UCSD-AML1 (cell line): ENCODE measurements around the gene SLC25A47.
A peak's percentile ranks its signal among the peaks of the same experiment; 100 is the strongest.
"Not testable (repeated sequence)": the region's sequence is repeated elsewhere in the genome, so short reads cannot be mapped to it uniquely, and the experiment has no call there.

Experiments used
- DNase-seq: peaks from one replicate; lab custom pipeline; 2025; ENCODE audit not compliant: unreplicated experiment; lab: John Stamatoyannopoulos, UW

SLC25A47 gene, protein sequence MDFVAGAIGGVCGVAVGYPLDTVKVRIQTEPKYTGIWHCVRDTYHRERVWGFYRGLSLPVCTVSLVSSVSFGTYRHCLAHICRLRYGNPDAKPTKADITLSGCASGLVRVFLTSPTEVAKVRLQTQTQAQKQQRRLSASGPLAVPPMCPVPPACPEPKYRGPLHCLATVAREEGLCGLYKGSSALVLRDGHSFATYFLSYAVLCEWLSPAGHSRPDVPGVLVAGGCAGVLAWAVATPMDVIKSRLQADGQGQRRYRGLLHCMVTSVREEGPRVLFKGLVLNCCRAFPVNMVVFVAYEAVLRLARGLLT

DNA sequence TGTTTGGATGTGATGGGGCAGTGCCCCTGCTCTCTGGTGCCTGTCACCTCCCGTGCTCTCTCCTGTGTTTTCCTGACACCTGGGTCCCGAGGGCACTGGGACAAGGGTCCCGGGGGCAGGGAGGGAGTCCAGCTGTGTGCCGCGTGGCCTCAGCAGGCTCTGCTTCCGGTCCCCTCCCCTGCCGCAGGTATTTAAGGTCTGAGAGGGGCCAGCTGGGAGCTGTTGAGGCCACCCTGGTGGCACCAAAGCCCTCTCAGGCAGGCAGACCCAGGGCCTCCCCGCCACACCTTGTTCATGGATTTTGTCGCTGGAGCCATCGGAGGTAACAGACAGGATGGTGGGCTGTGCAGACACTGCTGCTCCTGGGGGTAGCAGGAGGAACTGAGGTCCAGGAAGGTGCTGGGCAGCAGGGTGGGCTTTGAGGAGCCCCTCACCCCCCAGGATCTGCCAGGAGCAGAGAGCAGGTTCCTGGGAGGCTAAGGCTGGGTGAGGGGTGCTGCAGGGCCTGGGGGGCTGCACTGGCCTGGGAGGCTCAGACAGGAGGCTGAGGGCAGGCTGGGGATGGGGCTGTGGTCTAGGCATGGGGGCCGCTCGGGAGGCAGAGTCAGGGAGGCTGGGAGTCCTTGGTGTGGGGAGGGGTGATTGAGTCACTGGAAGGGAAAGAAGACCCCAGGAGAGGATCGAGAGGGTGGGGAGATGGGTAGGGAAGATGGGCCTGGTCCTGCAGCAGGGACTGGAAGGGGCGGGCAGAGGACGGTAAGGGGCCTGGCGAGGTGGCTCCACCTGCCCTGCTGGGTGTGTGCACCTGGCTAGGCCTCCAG, at the start of gene SLC25A47:
TSS of gene SLC25A47 (plus strand) at position 219 of the 821 bp plus-strand sequence. CDS start at position 295, 76 bp downstream.
- DNase-seq = no peak

DNA sequence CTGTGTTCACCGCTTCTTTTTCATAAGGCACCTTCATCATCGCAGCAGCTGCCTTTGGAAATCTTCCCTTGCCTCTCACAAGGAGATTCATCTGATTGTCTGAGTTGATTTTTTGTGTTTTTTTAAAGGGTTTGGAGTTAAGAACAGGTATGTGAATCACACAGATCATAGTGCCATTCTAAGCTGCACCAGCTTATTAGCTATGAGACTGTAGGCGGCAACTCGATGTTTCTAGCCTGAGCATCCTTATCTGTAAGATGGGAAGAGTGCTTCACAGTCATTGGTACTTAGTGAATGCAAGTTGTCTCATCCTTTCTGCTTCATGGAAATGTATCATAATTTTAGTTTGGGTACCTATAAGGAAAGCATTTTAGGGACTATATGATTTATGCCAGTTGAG, 48.9 kb upstream of the SLC25A47 start:
- DNase-seq = no peak

DNA sequence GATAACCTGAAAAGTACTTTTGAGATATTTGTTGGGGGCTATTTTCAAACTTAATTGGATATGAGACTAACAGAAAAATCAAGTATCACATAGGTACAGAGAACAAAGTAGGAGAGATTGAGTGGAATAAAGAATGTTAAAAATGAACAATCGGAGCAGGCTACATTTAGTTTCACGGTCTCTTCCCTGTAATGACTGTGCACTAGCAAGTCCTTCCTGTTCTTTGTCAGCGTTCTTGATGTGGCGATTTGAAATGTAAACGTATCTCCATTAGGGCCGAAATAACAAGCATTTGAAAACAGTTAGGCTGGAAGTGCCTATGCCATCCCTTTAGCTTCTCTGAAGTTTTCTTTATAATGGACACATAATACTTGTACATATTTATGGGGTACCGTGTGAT, 47.9 kb upstream of the SLC25A47 start:
- no peak for DNase-seq

DNA sequence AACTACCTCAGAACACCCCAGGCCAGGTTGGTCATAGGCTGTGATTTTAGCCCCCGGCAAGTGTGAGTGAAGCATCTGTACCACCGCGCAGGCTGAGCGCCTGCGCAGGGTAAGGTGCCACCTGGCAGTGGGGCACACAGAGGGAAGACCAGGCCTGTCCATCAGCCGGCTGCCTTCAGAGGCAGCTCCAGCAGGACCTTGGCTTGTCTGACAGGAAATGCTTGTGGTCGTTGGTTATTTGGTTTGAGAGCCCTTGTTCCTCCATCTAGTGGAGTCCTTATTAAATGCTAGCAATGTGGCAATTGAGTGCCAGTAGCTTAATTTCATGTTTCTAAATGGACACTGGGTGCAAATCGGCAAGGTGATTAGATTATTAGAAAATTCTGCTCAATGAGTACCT, 44.4 kb upstream of the SLC25A47 start:
- DNase-seq = peak; percentile 51

DNA sequence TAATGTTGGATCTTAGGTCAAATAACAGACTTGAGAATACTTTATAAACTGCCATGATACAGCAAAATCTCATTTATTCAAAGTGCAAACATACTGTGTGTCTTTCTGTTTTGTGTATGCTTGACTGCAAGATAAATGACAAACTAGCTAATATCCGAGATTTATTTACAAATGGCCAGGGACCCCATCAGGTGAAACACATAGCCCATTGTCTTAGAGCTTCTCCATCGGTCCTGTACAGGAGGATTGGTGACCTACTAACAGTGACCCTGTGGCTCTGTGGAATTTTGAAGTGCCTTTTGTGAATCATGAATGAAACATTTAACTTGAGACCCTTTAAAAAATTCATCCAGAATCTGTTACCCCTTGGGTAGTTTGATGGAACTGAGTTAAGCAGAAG, 44.0 kb upstream of the SLC25A47 start:
- DNase-seq = no peak

DNA sequence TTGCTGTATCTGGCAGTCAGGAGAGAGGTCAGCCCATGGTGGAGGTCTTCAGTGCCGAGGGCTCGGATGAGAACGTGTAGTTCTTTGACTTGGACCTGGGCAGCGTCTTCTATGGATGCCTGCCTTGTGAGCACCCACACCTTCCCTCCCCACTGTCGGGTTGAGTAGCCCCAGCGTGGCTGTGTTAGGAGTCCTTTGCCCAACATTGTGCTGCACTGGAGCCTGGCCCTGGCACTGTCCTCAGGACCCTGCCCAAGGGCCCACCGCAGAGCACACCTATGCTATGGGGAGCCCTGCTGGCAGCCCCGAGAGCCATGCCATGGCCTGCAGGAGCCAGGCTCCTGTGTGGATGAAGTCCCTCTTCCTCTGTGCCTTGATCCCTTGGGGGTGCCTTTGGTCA, 43.6 kb upstream of the SLC25A47 start:
- no peak for DNase-seq

DNA sequence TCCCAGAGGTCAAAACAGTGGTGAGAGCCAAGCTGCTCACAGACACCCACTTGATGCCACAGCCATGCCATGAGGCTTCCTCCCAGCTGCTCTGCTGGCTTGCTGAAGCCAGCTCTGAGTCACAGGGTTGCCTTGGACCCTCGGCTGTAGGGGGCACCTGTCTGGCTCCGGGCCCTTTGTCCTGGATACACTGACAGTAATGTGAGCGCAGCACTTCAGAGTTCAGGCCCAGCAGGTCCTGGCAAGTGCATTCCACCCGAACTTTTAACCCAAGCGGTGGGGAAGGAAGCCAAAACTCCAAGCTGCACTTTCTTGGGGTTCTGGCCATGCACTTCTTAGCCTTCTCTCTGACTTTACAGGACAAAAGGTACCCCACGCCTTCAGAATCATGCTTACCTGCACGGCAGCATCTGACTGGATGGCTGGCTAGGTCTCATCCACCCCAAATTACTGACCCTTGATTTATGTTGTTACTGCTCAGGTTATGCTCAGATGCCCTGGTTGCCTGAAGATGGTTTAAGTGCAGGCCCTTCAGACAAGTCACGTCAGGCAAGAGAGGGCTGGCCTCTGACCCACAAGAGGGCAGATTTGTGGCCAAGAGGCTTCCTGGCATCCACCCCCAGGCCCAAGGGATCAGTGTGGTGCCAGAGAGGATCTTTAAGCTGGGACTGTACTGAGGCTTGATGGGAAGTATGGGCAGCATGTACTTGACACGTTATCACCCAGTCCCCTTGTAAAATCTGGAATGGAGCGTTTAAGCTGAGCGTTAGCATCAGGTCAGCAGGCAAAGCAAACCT, 41.7 kb upstream of the SLC25A47 start:
- no peak for DNase-seq

DNA sequence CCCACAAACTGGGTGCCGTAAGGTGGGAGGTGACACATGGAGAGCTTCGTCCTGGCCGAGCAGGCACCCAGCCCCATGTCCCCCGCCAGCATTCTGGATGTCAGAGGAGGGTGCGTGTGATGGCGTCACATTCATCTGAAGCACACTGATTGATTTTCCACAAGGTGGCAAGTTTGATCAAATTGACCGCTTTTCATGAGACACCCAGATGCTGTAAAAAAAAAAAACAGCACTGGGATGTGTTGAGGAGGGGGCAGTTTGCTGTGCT, 41.1 kb upstream of the SLC25A47 start:
- no peak for DNase-seq

DNA sequence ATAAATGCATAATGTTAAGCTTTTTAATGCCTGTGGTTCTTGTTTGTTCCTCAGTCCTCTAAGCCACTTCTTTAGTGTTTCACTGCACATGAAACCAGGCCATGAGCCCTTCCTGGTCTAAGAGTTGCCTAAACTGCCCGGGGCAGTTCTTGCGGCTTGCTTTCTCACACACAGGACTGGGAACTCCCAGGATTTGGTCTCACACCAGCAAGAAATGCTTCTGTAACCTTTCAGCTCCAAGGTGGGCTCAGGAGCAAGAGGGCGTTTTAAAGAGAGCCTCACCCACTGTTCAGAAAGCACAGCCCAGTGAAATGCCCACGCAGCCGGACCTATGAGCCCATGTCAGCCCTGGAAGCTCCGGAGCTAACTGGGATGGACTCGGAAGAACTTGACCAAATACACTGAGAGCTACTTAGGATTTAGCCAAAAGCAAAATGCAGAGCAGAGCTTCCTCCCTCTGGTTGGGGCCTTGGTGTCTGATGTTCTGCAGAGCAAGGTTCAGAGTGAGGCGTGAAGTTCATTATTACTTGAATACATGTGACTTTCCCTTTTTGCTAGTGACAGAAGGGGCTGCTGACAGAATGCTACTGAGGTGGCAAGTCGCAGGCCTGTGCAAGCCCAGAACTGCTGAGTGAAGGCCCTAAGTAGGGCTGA, 40.2 kb upstream of the SLC25A47 start:
- DNase-seq = no peak

DNA sequence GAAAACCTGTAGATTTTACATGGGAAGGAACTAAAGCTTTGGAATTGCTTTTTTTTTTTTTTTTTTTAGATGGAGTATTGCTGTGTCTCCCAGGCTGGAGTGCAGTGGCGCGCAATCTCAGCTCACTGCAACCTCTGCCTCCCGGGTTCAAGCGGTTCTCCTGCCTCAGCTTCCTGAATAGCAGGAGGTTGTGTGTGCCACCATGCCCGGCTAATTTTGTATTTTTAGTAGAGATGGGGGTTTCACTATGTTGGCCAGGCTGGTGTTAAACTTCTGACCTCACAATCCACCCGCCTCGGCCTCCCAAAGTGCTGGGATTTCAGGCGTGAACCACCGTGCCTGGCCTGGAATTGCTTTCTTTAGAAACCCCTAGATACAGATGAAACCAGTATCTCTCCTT, 39.7 kb upstream of the SLC25A47 start:
- not testable (repeated sequence) for DNase-seq

DNA sequence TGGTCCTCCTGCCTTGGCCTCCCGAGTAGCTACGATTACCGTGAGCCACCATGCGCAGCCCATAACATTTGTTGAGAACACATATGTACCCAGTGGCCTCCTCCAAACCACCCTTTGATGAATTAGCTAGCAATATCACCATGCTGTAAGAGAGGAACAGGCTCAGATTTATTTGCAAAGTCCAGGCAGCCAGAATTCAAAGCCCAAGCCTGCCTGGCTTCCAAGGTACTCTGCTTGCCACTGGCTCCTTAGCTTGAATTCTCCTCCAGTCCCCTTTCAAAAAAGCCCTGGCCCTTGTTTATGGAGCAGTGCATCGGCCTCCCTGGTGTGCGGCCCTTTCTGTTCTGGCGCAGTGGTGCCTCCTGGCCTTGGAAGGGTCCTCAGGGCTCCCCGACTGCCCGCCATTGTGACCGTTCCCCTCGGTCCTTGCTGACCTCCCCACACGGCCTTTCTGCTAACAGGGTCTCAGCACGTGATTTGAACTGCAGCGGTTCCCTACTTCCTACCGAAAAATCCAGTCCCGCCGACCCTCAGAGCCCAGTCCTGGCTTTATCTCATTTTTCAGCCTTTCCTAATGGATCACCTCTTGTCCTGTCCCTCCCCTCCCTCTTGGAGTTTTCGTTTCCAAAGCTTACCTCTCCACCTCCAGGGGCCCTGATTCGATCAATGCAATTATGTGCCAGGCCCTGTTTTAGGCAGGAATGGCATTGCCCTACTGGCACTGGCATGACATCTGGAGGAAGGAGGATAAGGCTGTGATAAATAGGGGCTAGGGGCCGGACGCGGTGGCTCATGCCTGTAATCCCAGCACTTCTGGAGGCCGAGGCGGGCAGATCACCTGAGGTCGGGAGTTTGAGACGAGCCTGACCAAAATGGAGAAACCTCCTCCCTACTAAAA, 38.9 kb upstream of the SLC25A47 start:
- no peak for DNase-seq

DNA sequence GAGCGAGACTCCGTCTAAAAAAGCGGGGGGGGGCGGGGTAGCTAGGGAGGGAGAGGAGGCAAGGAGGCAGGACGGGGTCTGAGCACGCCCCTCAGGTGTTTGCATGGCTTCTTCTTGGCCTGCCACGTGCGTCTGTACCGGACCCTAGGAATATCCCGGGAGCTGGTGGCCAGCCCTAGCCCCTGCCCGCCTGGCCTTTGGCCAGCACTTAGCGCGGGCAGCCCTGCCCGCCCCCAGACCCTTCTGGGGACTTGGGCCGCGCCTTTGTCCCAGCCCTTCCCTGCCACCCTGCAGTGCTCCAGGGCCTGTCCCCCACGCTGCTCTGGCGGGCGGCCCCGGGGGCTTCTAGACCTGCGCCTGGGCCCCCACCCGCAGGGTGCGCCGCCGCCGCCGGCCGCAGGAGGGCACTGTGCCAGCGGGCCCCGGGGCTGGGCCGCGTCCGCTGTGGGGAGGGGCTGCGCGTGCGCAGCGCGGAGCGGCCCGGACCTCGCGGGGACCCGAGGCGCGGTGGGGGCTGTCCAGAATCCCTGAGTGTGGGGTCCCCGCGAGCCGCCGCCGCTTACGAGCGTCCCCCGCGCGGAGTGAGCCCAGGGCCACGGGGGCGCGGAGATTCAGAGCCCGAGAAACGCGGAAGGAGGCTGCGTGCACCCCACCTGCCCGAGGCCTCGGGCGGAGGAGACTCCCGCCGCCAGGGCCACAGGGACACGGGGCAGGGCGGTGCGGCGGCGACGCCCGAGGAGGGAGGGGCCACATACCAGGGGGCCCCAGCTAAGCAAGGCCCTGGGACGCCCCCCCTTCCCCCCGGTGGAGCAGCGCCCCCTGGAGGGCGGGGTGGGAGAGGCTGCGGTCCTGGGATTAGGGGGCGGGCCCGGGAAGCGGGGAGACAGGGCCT, 37.9 kb upstream of the SLC25A47 start:
- DNase-seq = peak; percentile 82

DNA sequence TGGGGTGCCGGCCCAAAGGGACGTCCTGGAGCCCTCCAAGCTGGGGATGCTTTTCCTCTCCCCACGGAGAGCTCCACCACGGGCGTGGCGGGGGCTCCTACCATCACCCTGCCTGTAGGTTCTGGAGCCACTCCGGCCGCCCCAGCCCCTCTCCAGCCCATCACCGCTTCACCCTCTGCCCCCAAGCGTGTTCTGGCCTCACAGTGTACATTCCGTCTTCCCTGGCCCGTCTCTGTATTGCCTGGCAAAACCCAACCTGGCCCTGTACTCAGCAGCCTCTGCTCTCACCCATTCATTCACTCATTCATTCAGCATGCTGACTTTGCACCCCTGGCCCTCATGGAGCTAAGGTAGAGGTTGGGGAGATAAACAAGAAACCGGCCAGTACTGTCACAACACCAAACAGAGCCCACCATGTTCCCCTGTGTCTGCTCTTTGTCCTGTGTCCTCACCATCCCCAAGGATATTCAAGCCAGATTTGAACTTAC, 37.2 kb upstream of the SLC25A47 start:
- DNase-seq = no peak

DNA sequence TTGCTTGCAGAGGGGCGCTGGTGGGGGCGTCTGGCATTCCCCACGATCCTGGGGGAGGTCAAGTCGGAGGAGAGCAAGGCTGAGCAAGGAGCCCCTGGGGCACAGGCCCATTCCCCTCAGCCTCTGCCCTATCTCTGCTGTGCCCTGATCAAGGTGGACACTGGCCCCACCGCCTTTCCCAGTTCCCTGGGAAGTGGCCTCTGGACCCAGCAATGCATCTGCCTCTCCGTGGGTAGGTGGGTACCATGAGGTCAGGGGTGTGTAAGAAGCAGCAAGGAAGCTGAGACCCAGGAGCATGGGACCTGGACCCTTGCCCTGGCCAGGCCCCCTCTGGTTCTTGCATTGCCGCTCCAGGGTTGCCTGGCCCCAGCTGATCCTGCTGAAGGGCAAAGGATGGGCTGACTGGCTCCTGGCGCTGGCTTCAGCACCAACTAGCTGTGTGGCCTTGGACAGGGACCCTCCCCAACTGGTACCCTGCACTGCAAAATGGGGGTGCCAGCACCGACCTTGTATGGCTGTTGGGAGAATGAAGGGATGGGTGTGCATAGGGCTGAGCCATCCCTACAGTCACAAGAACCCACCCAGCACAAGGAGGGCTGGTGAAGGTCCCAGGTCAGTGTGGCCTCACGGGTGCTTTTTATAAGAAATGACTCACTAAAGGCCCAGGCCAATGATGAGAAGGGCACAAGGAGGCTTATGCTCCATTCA, 36.5 kb upstream of the SLC25A47 start:
- no peak for DNase-seq

DNA sequence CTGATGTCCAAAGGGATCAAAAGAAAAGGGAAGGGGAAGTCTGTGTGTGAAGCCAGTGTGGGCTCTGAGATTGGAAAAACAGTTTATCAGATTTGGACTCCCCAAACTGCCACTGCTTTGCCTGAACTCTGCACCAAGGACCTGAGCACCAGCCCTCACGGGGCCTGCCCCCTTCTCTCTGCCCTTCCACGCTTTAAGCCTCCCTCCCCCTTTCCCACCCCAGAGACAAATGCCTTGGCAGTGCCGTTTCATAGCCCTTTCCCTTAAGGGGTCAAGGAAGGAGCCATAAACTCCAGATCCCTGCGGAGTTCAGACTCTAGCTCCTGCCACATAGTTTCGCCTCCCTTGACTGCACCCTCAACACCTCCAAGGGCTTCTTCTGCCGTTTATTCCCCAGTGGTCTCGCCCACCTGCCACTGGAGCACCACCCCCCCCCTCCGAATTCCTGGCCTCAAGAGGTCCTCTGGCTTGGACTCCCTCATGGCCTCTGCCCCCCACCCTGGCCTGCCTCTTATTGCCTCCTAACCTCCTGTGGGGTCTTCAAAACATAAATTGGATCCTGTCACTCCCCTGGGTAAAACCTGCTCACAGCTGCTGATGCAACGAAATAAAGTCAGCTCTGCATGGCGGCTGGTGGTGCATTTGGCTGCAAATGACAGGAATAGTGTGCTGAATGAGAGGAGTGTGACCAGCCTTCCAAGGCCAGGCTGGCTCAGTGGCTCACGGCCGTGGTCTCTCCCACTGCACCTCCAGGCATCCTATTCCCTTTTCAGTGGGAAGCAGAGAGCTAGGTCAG, 35.7 kb upstream of the SLC25A47 start:
- DNase-seq = no peak

DNA sequence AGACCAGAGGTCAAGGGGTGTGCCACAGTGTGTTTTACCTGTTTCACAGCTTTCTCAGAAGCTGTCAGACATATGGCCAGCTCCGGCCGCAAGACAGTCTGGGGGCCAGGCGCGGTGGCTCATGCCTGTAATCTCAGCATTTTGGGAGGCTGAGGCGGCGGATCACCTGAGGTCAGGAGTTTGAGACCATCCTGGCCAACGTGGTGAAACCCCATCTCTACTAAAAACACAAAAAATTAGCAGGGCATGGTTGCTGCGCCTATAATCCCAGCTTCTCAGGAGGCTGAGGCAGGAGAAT, 35.2 kb upstream of the SLC25A47 start:
- DNase-seq = not testable (repeated sequence)

DNA sequence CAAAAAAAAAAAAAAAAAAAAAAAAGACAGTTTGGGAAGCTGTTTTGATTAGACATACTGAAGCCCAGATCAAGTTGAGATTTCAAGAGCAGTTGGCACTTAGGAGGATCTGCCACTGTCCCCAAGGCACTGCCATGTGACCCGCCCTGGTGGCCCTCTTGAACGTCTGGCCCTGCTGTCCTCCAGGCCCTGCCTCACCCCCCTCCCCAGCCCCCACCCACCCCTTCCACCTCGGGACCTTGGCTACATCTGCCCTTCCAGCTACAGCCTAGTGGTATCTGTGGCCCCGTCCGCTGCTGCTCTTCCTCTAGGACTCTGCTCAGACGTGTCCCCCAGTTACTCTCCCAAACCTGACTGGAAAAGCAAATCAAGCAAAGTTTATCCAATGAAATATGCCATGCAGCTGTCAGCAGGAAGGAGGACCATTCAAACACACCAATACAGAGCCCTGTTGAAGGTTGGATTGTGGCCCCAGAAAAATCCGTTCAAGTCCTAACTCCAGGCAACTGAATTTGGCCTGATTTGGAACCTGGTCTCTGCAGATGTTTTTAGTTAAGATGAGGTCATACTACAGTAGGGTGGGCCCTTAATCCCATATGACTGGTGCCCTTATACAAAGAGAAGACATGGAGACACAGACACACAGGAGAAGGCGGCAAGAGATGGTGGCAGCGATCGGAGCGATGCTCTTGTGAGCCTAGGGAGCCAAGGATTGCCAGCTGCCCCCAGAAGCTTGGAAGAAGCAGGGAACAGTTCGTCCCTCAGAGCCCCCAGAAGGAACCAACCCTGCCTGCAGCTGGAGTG, 34.6 kb upstream of the SLC25A47 start:
- DNase-seq = no peak
